HL-60 (cell line): ENCODE measurements around the gene HPDL.

Experiments used
- GABPA ChIP-seq: IDR thresholded peaks from 2 replicates; pipeline ENCODE4 v1.6.1; 2012; ENCODE audit warnings: low read depth
- POLR2AphosphoS5 ChIP-seq: IDR thresholded peaks from 2 replicates; pipeline ENCODE4 v1.6.1; 2012; ENCODE audit warnings: low read depth
- REST ChIP-seq: IDR thresholded peaks from 2 replicates; pipeline ENCODE4 v1.6.1; 2012; ENCODE audit warnings: low read depth; ENCODE audit not compliant: insufficient replicate concordance
- TF ChIP-seq, protein P1 (sequence below): IDR thresholded peaks from one replicate; pipeline ENCODE4 v1.5.1; 2011; ENCODE audit warnings: low read length, control low read depth, inconsistent platforms; ENCODE audit not compliant: insufficient read depth

- TF ChIP-seq, protein P1, sequence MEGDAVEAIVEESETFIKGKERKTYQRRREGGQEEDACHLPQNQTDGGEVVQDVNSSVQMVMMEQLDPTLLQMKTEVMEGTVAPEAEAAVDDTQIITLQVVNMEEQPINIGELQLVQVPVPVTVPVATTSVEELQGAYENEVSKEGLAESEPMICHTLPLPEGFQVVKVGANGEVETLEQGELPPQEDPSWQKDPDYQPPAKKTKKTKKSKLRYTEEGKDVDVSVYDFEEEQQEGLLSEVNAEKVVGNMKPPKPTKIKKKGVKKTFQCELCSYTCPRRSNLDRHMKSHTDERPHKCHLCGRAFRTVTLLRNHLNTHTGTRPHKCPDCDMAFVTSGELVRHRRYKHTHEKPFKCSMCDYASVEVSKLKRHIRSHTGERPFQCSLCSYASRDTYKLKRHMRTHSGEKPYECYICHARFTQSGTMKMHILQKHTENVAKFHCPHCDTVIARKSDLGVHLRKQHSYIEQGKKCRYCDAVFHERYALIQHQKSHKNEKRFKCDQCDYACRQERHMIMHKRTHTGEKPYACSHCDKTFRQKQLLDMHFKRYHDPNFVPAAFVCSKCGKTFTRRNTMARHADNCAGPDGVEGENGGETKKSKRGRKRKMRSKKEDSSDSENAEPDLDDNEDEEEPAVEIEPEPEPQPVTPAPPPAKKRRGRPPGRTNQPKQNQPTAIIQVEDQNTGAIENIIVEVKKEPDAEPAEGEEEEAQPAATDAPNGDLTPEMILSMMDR = no peak
- TF ChIP-seq GABPA (no peak), POLR2AphosphoS5 (no peak), REST (no peak)
Observed at GRCh38 chr1:45378184-45378583, 51.5 kb downstream of the HPDL start.
